GM18526 (cell line): ENCODE results near the gene FUT8.

Source experiments
- POLR2A ChIP-seq: IDR thresholded peaks from 3 replicates; pipeline ENCODE4 v1.6.1; 2011; ENCODE audit not compliant: insufficient read length; ENCODE audit errors: extremely low read depth

Gene FUT8

GRCh38 chr14:65412856-65413738 is 567 bp downstream of the FUT8 start:
- TF ChIP-seq POLR2A: no peak

GRCh38 chr14:65413739-65414045 is 1.2 kb downstream of the FUT8 start:
- no peak for TF ChIP-seq POLR2A

GRCh38 chr14:65414961-65415589 is 2.5 kb downstream of the FUT8 start:
- TF ChIP-seq POLR2A: no peak

- TF ChIP-seq POLR2A: no peak
These were observed 3.1 kb downstream of the FUT8 start for GRCh38 chr14:65415613-65416012.

GRCh38 chr14:65419593-65420252 is 7.2 kb downstream of the FUT8 start:
- no peak for TF ChIP-seq POLR2A

- no peak for TF ChIP-seq POLR2A
These were observed 8.9 kb downstream of the FUT8 start for GRCh38 chr14:65421201-65421981.

GRCh38 chr14:65422088-65422834 is 9.7 kb downstream of the FUT8 start:
- TF ChIP-seq POLR2A: no peak

- no peak for TF ChIP-seq POLR2A
These were observed 11.5 kb downstream of the FUT8 start for GRCh38 chr14:65423982-65424381.

- no peak for TF ChIP-seq POLR2A
These were observed 12.0 kb downstream of the FUT8 start for GRCh38 chr14:65424531-65424930.

GRCh38 chr14:65425885-65426284 is 13.4 kb downstream of the FUT8 start:
- TF ChIP-seq POLR2A: no peak

GRCh38 chr14:65428691-65429090 is 16.2 kb downstream of the FUT8 start:
- TF ChIP-seq POLR2A: no peak

- TF ChIP-seq POLR2A: no peak
These were observed 17.2 kb downstream of the FUT8 start for GRCh38 chr14:65429757-65430156.

- no peak for TF ChIP-seq POLR2A
These were observed 18.7 kb downstream of the FUT8 start for GRCh38 chr14:65431245-65431644.

- TF ChIP-seq POLR2A: no peak
These were observed 19.4 kb downstream of the FUT8 start for GRCh38 chr14:65431951-65432350.
